GM19240 (cell line): ENCODE measurements around the gene PDCD10.

ENCODE experiments used
- DNase-seq: peaks from one replicate; pipeline ENCODE4 v3.0.0; 2011; ENCODE audit warnings: low spot score; ENCODE audit not compliant: insufficient read length

The PDCD10 gene

GRCh38 chr3:167684388-167684993, 50.2 kb downstream of the PDCD10 start:
- no peak for DNase-seq

- no peak for DNase-seq
Measured at GRCh38 chr3:167679526-167679925, 55.2 kb downstream of the PDCD10 start.

DNA sequence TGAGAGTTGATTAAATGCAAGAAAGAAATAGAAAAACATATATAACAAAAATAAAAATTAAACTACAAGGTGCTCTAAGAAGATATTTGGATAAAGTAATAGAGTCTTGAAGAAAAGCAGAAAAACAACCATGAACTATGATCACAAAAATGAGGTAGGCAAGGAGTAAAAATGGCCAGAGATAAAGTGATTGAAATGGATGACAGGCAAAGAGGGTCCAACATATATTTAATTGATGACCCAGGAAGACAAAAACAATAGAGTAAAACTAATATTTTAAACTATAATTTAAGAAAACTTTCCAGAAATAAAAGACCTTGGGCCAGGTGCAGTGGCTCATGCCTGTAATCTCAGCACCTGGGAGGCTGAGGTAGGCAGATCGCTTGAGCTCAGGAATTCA, 58.8 kb downstream of the PDCD10 start:
- DNase-seq: no peak

GRCh38 chr3:167673221-167673620, 61.5 kb downstream of the PDCD10 start:
- DNase-seq: no peak

GRCh38 chr3:167671878-167672427, 62.7 kb downstream of the PDCD10 start:
- no peak for DNase-seq

DNA sequence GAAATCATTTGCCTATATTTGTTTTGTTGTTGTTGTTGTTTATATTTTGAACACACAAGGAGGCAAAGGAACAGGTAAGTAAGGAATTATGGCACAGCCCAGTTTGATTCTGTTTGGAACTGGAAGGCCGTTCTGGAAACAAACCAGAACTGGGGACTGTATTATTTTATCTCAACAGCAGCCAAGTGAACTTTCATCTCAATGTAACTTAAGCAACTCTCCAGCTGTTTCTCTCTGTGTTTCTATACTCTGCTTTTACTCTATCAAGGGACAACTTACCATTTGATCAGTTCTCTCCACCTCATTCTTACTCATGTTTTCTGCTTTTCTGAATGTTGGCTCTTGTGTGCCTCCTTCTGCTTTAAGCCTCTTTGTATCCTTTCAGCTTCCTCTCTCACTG, 65.0 kb downstream of the PDCD10 start:
- no peak for DNase-seq

GRCh38 chr3:167668651-167669050, 66.0 kb downstream of the PDCD10 start:
- no peak for DNase-seq

GRCh38 chr3:167666563-167666962, 68.1 kb downstream of the PDCD10 start:
- DNase-seq: no peak

GRCh38 chr3:167662919-167663400, 71.7 kb downstream of the PDCD10 start:
- no peak for DNase-seq

DNA sequence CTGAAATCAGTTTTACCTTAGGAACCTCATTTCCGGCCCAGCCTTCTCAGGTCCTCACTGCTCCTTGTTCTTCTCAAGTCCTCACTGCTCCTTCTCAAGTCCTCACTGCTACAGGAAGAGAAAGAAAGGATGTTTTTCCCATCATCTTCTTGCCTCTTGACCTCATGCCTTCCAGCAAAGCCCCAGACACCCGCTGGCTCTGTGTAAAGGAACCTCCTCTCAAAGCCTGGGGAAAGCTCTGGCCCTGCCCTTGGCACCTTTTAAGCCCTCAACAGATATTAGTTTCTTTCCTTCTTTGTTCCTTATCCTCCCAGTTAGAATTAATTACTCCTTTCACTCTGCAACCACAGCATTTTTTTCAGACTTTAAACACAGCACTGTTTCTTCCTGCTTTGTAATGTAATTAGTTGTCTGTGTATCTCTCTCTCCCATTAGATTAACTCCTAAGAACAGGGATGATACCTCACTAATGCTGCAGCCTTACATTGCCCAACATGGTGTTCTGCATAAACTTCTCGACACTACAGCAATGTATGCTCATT, 76.9 kb downstream of the PDCD10 start:
- no peak for DNase-seq

DNA sequence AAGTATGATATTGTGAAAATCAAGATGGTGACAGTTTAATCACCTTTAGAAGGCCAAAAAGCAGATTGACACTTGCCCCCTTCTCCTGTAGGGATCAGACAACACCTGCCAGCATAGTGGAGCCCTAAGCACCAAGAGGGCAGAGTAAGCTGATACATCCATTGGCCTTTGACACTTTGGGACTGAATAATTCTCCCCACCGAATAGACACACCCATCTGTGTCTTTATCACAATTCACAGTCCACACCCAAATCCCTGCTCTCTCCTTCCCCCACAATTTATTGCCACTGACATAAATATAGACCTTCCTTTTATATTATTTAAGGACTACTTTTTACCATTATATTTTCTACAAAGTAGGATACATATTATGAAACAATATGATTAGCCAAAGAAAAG, 77.9 kb downstream of the PDCD10 start:
- no peak for DNase-seq

DNA sequence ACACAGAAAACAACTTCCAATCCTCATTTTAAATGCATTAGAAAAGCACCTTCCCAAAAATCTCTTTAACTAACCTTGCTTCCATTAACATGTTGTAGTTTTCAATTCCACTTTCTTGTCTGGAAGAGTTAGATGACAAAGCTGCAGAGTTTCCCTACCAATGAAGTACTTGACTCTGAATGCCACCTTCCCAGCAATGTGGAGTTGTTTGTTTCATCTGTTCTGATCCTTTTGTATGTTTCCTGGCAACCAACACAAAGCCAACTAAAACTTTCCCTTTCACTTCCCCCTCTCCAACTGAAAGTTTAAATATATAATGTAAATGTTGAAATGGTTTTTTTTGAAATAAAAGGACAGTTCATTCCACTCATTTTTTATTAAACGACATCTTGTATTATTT, 80.9 kb downstream of the PDCD10 start, which contains the start of gene WDR49:
Gene WDR49 (minus strand): TSS at position 183 of the 400 bp plus-strand sequence. CDS start 517 bp downstream, outside the sequence.
- no peak for DNase-seq

DNA sequence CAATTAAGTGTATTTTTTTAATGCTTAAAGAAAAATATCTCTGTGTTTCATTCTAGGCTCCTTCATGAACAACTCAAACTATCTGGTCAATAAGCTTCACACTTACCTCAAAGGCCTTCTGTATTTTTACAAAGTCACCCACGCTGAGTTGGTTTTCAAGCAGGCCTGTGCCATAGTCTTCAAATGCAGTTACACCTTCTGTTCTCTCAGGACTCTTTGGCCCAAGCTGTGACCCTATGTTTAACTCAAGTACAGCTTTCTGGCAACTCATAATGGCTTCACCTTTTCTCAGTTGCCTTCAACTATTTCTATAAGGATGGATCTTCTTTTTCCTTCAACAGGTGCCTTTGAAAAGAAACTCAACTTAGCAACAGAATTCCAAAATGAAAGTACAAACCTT, 81.5 kb downstream of the PDCD10 start:
- DNase-seq: no peak

GRCh38 chr3:167651826-167652225, 82.9 kb downstream of the PDCD10 start:
- no peak for DNase-seq

DNA sequence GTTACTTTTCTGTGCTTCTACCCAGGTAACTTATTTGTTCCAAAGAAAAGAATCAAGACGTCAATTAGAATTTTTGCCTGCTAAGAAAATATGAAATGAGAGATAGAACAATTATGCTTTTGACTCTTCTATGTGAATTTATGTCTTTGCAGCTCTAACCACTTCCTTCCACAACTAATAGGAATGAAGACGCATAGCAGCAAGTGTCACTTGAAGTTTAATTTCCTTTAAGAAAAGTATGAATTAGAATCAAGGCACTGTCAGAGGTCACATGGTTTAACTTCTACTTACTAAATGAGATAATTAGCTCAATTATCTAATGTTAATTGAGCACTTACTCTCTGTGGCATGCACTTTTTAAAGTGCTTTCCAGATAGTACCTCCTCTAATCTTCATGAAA, 84.2 kb downstream of the PDCD10 start:
- DNase-seq: no peak

DNA sequence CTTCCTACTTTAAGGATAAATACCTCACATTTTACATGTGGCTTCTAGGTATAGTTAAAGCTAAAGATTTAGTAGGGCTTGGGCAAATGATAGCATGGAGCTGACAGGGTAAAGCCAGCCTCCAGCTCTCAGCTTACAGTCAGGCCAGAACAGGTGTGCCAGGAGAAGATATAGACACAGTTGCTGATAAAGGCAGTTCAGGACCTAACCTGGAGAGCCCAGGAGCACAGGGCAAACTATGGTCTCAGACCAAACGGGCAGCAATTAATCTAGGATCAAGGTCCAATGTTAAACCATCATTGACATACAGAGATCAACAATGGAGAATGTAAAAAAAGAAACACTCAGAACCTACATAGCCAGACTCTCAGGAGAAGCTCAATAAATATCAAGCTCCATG, 84.9 kb downstream of the PDCD10 start:
- no peak for DNase-seq

DNA sequence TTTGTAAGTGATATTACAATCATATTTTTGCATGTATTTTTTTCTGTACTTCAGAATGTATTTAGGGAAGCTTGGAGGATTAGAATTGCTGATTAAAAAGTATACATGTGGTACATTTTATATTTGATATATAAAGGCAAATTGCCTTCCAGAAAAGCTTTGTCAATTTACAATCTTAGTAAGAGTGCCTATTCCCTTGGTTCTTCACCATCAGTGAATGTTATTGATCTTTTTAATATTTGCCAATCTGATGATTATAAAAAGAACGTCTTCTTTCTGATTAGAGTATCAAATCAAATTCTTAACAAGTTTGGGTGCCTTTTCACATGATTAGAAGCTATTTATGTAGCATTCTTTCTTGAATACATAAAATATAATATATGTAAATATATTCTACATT, 90.1 kb downstream of the PDCD10 start:
- no peak for DNase-seq
